Measurements from ENCODE around the gene RNF130. TPM values are rescaled to one million over a fixed set of nuclear protein-coding genes. Genes with fewer than 3 reads are reported as not detected.

The RNF130 gene
- total and polyA plus RNA-seq, 9 of the 15 experiments (the other 6 are each of a cell fraction or from before 2014, with no cell fraction given), result 5.8 to 39.4 (median 27.1) TPM

- no peak for TF ChIP-seq ZNF407 (IDR thresholded peaks at IDR 0.05; ENCODE audit: low read depth)
- TF ChIP-seq ZNF318 (IDR thresholded peaks at IDR 0.05; ENCODE audit: borderline replicate concordance in 1 of 2, low read depth in 1 of 2), result no peak
- TF ChIP-seq BDP1 (IDR thresholded peaks at IDR 0.05; ENCODE audit: insufficient read depth, insufficient read length), result no peak
- no peak for TF ChIP-seq MEF2D (tag; conservative IDR thresholded peaks at IDR 0.05; ENCODE audit: low read depth)
- no peak for TF ChIP-seq ZZZ3 (IDR thresholded peaks at IDR 0.05)
- TF ChIP-seq NRF1 (conservative IDR thresholded peaks at IDR 0.05 in 1 of 2, IDR thresholded peaks at IDR 0.05 in 1 of 2), result peak; percentile 96 to 97
- TF ChIP-seq ZNF175 (CRISPR knock-in tag; IDR thresholded peaks at IDR 0.05; ENCODE audit: low read depth), result peak; percentile 97
- peak; percentile 79; the same call in 1 of the 2 replicates for TF ChIP-seq HSF4 (CRISPR knock-in tag; IDR thresholded peaks at IDR 0.05; ENCODE audit: borderline replicate concordance)
Measured at GRCh38 chr5:180071531-180072255, at the start of gene RNF130 (continued).
